Ovary (tissue), 9 donors: Measurements from ENCODE around the gene KCNMB2. TPM values are rescaled to one million over a fixed set of nuclear protein-coding genes. Genes with fewer than 3 reads are reported as not detected.

Source experiments
- DNase-seq, 5 donors: peaks; one replicate each; pipeline ENCODE4 v3.0.0-alpha.2; 2019 to 2020
- H3K27ac ChIP-seq, 2 donors: fragments of 200-600 bp; one replicate each; pipeline versions ENCODE4 v1.5.1 to v1.8.0; 2019 to 2022
- H3K27me3 ChIP-seq: fragments of 200-600 bp; one replicate; pipeline ENCODE4 v1.8.0; 2022
- H3K36me3 ChIP-seq: fragments of 200-600 bp; sonication (generic); one replicate; pipeline ENCODE4 v1.5.1; 2019
- H3K4me1 ChIP-seq: one replicate; pipeline ENCODE4 v1.8.1; 2013; ENCODE audit warnings: mild to moderate bottlenecking, moderate library complexity; ENCODE audit not compliant: insufficient read depth
- H3K4me3 ChIP-seq: fragments of 200-600 bp; sonication (generic); one replicate; pipeline ENCODE4 v1.5.1; 2017
- H3K9me3 ChIP-seq, 2 donors: fragments of 200-600 bp in 1 of 2; sonication (generic) in 1 of 2; one replicate each; pipeline versions ENCODE4 v1.5.1 to v1.8.1; 2013 to 2019; ENCODE audit warnings: mild to moderate bottlenecking in 1 of 2, moderate library complexity in 1 of 2
- CTCF ChIP-seq, 3 donors: fragments of 450-650 bp in 2 of 3; fragments of 200-600 bp in 1 of 3; IDR thresholded peaks; one replicate each; pipeline versions ENCODE4 v1.5.1 to v1.8.0; 2016 to 2022; ENCODE audit warnings: antibody characterized with exemption in 3 of 3, mild to moderate bottlenecking in 1 of 3
- EP300 ChIP-seq: sonication (generic); formaldehyde crosslinking; IDR thresholded peaks from one replicate; pipeline ENCODE4 v1.6.1; 2017; ENCODE audit warnings: antibody characterized with exemption
- POLR2A ChIP-seq: fragments of 450-650 bp; IDR thresholded peaks from one replicate; pipeline ENCODE4 v1.6.1; 2017; ENCODE audit warnings: antibody characterized with exemption, mild to moderate bottlenecking, moderate library complexity
- WGBS, 3 donors: extraction: QIAGEN DNeasy Blood & Tissue Kit in 1 of 3; methylation state at CpG; one replicate each; pipeline versions ENCODE4 v1.1.5 to v1.1.7; 2013 to 2017; 5-methylcytosine and 5-hydroxymethylcytosine counted together
- intact Hi-C, 4 donors: fragments of 100-400 bp; cut with DNase I; formaldehyde crosslinking; loops; one replicate each; pipeline versions ENCODE4 v1.11.0 to v1.15.1; 2022 to 2023
- polyA plus RNA-seq, 2 donors: library from polyadenylated mRNA; stranded (reverse); fragments of 200-250 nt in 1 of 2; fragments of 350-450 nt in 1 of 2; fragmentation: Illumina TruSeq in 1 of 2; extraction: RNeasy Lipid Tissue Mini Kit (QIAGEN cat#74804) in 1 of 2; gene quantifications; one replicate each; pipeline ENCODE4 v1.2.3, GENCODE V29; 2013 to 2014
- total RNA-seq, 7 donors: library from RNA; depleted of rRNA in 2 of 7; stranded (reverse); fragments of >200 nt in 2 of 7; fragmentation: NEBNext Ultra II Directional in 3 of 7; extraction: Animal tissue kit (Norgen Biotek cat#: 25700) in 3 of 7; gene quantifications; one replicate each; pipeline versions ENCODE4 v1.1.0 to v1.2.4, GENCODE V29; 2016 to 2023
- donor health status: DM: no; HTN: no; CAD: no; lungs with moderate emphysema.
- donor health status: DM: no; HTN: no; CAD: no.
- donor health status: Bipolar disorder and iron deficiency.
- donor health status: DM: yes; HTN: yes; CAD: no.
- donor health status: DM: no; HTN: no; CAD: no.
- donor health status: DM: yes; HTN: yes; CAD: no.

The KCNMB2 gene
- total and polyA plus RNA-seq, 9 donors, result 5.7 to 11.6 (median 7.5) TPM

- WGBS, 3 donors, result 71 to 74% (median 73%) methylated on average over 2 of the region's 2 CpGs
- H3K4me3 ChIP-seq, result no peak overlapping the region
- TF ChIP-seq POLR2A (no peak), EP300 (no peak), CTCF (IDR thresholded peaks at IDR 0.05) (no peak)
- no peak overlapping the region for H3K27ac ChIP-seq
- H3K27me3 ChIP-seq, result no peaks in the 10 kb centered on the region
- H3K36me3 ChIP-seq, result no peaks in the 10 kb centered on the region
- intact Hi-C loops, result no loop called here
- no peaks in the 10 kb centered on the region for H3K9me3 ChIP-seq
- DNase-seq, result no peak
- H3K4me1 ChIP-seq, result peaks cover 7% of the 10 kb centered on the region
These were observed 32.1 kb upstream of the KCNMB2 start for GRCh38 chr3:178504128-178504527.

GRCh38 chr3:178505832-178506231 is 30.4 kb upstream of the KCNMB2 start:
- no peaks in the 10 kb centered on the region for H3K36me3 ChIP-seq
- peaks cover 7% of the 10 kb centered on the region for H3K4me1 ChIP-seq
- no peaks in the 10 kb centered on the region for H3K9me3 ChIP-seq
- H3K4me3 ChIP-seq, result no peak overlapping the region
- TF ChIP-seq EP300, result no peak
- TF ChIP-seq POLR2A, result no peak
- TF ChIP-seq CTCF (IDR thresholded peaks at IDR 0.05), result no peak
- intact Hi-C loops, result no loop called here
- 83 to 94% (median 91%) methylated on average over 3 of the region's 3 CpGs for WGBS, 3 donors
- no peak overlapping the region for H3K27ac ChIP-seq
- no peaks in the 10 kb centered on the region for H3K27me3 ChIP-seq
- DNase-seq, result no peak

- no peaks in the 10 kb centered on the region for H3K9me3 ChIP-seq
- no peaks in the 10 kb centered on the region for H3K27me3 ChIP-seq
- no peak overlapping the region for H3K27ac ChIP-seq
- TF ChIP-seq CTCF (IDR thresholded peaks at IDR 0.05) (no peak), EP300 (no peak), POLR2A (no peak)
- no peak for DNase-seq
- WGBS, 3 donors, result 38 to 40% (median 38%) methylated on average over 5 of the region's 5 CpGs
- H3K4me3 ChIP-seq, result no peak overlapping the region
- intact Hi-C loops, result no loop called here
- no peaks in the 10 kb centered on the region for H3K36me3 ChIP-seq
- peaks cover 7% of the 10 kb centered on the region for H3K4me1 ChIP-seq
These were observed 28.5 kb upstream of the KCNMB2 start for GRCh38 chr3:178507507-178508442.

GRCh38 chr3:178508443-178508825 is 27.8 kb upstream of the KCNMB2 start:
- TF ChIP-seq CTCF (IDR thresholded peaks at IDR 0.05), result no peak
- TF ChIP-seq POLR2A, result no peak
- no peak for TF ChIP-seq EP300
- Histone ChIP-seq H3K4me1 (peaks cover 8% of the 10 kb centered on the region), H3K27me3 (no peaks in the 10 kb centered on the region), H3K36me3 (no peaks in the 10 kb centered on the region), H3K4me3 (no peak overlapping the region), H3K27ac (no peak overlapping the region), H3K9me3 (no peaks in the 10 kb centered on the region)
- intact Hi-C loops, result no loop called here
- WGBS, 3 donors, result 25 to 49% (median 26%) methylated on average over 2 of the region's 2 CpGs
- no peak for DNase-seq
